HUDEP-2 (cell line): Measurements from ENCODE around the gene RBM38.

Source experiments
- DNase-seq, 76 experiments: peaks; one replicate each; lab custom pipeline; 2025; ENCODE audit not compliant: unreplicated experiment in 76 of 76; lab: John Stamatoyannopoulos, UW

The RBM38 gene

GRCh38 chr20:57402206-57403125 lies 11.3 kb downstream of the RBM38 start:
- DNase-seq: no peak

- DNase-seq: no peak
Measured at GRCh38 chr20:57403216-57403615, 12.0 kb downstream of the RBM38 start.

- no peak for DNase-seq
Measured at GRCh38 chr20:57404006-57404405, 12.8 kb downstream of the RBM38 start.

- no peak for DNase-seq
Measured at GRCh38 chr20:57404419-57405072, 13.3 kb downstream of the RBM38 start.

- no peak for DNase-seq
Measured at GRCh38 chr20:57405236-57406016, 14.2 kb downstream of the RBM38 start.

- no peak for DNase-seq
Measured at GRCh38 chr20:57407541-57407956, 16.4 kb downstream of the RBM38 start.

- DNase-seq: no peak
Measured at GRCh38 chr20:57408131-57408530, 16.9 kb downstream of the RBM38 start.

GRCh38 chr20:57408536-57409233 lies 17.5 kb downstream of the RBM38 start:
- peak in 18 of 76 experiments; percentile 6 to 55 (median 18) for DNase-seq

- peak in 15 of 76 experiments; percentile 4 to 43 (median 21) for DNase-seq
Measured at GRCh38 chr20:57409316-57409671, 18.1 kb downstream of the RBM38 start.

GRCh38 chr20:57409672-57410397 lies 18.6 kb downstream of the RBM38 start:
- peak in 75 of 76 experiments; percentile 42 to 98 (median 81) for DNase-seq

GRCh38 chr20:57410398-57410920 lies 19.3 kb downstream of the RBM38 start:
- DNase-seq: peak in 41 of 76 experiments; percentile 10 to 84 (median 37)

- DNase-seq: peak in 2 of 76 experiments; percentile 9 to 47
Measured at GRCh38 chr20:57410924-57411323, 19.7 kb downstream of the RBM38 start.

- DNase-seq: no peak
Measured at GRCh38 chr20:57411406-57412283, 20.4 kb downstream of the RBM38 start.

- peak in 27 of 76 experiments; percentile 8 to 74 (median 22) for DNase-seq
Measured at GRCh38 chr20:57412347-57413029, 21.3 kb downstream of the RBM38 start.

GRCh38 chr20:57413986-57414385 lies 22.8 kb downstream of the RBM38 start:
- no peak for DNase-seq

- peak in 75 of 76 experiments; percentile 67 to 99 (median 92) for DNase-seq
Measured at GRCh38 chr20:57414867-57415592, 23.8 kb downstream of the RBM38 start.

GRCh38 chr20:57415771-57416170 lies 24.6 kb downstream of the RBM38 start:
- peak in 10 of 76 experiments; percentile 13 to 58 (median 34) for DNase-seq
